Sigmoid colon (tissue), 4 donors: ENCODE results near the gene TRIM41.

Experiments used
- CTCF ChIP-seq, 4 experiments: fragments of 450-650 bp in 3 of 4; fragments of 200-600 bp in 1 of 4; IDR thresholded peaks; one replicate each; pipeline ENCODE4 v1.5.1; 2016 to 2019; ENCODE audit warnings: antibody characterized with exemption in 4 of 4, mild to moderate bottlenecking in 3 of 4, moderate library complexity in 2 of 4
- EP300 ChIP-seq, 4 donors: sonication (generic); formaldehyde crosslinking; IDR thresholded peaks; one replicate each; pipeline ENCODE4 v1.6.1; 2017; ENCODE audit warnings: antibody characterized with exemption in 4 of 4
- POLR2A ChIP-seq, 2 donors: fragments of 450-650 bp; IDR thresholded peaks; one replicate each; pipeline ENCODE4 v1.6.1; 2016; ENCODE audit warnings: antibody characterized with exemption in 2 of 2, mild to moderate bottlenecking in 2 of 2, moderate library complexity in 2 of 2
- POLR2AphosphoS5 ChIP-seq, 4 donors: sonication (generic); formaldehyde crosslinking; IDR thresholded peaks; one replicate each; pipeline ENCODE4 v1.6.1; 2017; ENCODE audit warnings: antibody characterized with exemption in 4 of 4

GRCh38 chr5:181283347-181283746 lies 60.3 kb downstream of the TRIM41 start:
- no peak for TF ChIP-seq CTCF (IDR thresholded peaks at IDR 0.05)
- no peak for TF ChIP-seq POLR2AphosphoS5 (IDR thresholded peaks at IDR 0.05)
- TF ChIP-seq POLR2A (IDR thresholded peaks at IDR 0.05) = no peak
- TF ChIP-seq EP300 (IDR thresholded peaks at IDR 0.05) = no peak
